ENCODE data around the gene PAQR4.

PAQR4 gene

DNA sequence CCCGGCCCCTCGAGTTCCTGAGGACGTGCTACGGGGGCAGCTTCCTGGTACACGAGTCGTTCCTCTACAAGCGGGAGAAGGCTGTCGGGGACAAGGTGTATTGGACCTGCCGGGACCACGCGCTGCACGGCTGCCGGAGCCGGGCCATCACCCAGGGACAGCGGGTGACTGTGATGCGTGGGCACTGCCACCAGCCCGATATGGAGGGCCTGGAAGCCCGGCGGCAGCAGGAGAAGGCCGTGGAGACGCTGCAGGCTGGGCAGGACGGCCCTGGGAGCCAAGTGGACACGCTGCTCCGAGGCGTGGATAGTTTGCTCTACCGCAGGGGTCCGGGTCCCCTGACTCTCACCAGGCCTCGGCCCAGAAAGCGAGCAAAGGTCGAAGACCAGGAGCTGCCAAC lies 36.0 kb upstream of the PAQR4 start:
- in situ Hi-C loops (cut with MboI; ENCODE audit: low sequenced_read_pairs, unreplicated experiment): no loop called here
- TF ChIP-seq, protein P1, sequence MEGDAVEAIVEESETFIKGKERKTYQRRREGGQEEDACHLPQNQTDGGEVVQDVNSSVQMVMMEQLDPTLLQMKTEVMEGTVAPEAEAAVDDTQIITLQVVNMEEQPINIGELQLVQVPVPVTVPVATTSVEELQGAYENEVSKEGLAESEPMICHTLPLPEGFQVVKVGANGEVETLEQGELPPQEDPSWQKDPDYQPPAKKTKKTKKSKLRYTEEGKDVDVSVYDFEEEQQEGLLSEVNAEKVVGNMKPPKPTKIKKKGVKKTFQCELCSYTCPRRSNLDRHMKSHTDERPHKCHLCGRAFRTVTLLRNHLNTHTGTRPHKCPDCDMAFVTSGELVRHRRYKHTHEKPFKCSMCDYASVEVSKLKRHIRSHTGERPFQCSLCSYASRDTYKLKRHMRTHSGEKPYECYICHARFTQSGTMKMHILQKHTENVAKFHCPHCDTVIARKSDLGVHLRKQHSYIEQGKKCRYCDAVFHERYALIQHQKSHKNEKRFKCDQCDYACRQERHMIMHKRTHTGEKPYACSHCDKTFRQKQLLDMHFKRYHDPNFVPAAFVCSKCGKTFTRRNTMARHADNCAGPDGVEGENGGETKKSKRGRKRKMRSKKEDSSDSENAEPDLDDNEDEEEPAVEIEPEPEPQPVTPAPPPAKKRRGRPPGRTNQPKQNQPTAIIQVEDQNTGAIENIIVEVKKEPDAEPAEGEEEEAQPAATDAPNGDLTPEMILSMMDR (IDR thresholded peaks at IDR 0.05; ENCODE audit: borderline replicate concordance, control extremely low read depth, extremely low read depth, insufficient read depth, missing control alignments): no peak
- no peak for DNase-seq (ENCODE audit: low spot score)

DNA sequence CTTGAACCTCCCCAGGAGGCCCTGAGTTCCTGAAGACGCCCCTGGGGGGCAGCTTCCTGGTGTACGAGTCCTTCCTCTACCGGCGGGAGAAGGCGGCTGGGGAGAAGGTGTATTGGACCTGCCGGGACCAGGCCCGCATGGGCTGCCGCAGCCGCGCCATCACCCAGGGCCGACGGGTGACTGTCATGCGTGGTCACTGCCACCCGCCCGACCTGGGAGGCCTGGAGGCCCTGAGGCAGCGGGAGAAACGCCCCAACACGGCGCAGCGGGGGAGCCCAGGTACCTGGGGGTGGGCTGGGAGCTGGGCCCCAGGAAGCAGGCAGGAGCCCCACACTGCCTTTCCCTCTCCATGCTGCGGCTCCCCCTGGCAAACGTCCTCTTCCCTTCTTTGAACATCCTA lies 35.4 kb upstream of the PAQR4 start:
- in situ Hi-C loops (cut with MboI; ENCODE audit: low sequenced_read_pairs, unreplicated experiment): no loop called here
- no peak for DNase-seq (ENCODE audit: low spot score)
- TF ChIP-seq, protein P1 (IDR thresholded peaks at IDR 0.05; ENCODE audit: borderline replicate concordance, control extremely low read depth, extremely low read depth, insufficient read depth, missing control alignments): no peak

DNA sequence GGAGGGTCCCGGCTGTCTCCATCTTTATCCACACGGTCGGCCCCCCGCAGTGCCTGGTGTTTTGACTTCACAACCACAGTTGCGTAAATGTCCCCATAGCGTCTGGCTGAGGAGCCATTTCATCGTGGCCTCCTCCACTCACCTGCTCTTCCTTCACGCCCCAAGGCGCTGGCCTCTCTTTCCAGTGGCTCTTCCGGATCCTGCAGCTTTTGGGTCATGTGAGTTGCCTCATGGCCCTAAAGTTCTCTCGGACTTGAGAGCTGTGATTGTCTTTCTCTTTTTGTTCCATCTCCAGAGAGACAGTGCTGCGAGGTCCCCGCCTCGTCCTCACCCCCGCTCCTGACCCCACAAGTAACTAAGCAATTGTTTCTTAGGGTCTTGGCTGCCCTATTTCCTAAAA lies 34.7 kb upstream of the PAQR4 start:
- no peak for DNase-seq (ENCODE audit: low spot score)
- in situ Hi-C loops (cut with MboI; ENCODE audit: low sequenced_read_pairs, unreplicated experiment): no loop called here
- TF ChIP-seq, protein P1 (IDR thresholded peaks at IDR 0.05; ENCODE audit: borderline replicate concordance, control extremely low read depth, extremely low read depth, insufficient read depth, missing control alignments): no peak

DNA sequence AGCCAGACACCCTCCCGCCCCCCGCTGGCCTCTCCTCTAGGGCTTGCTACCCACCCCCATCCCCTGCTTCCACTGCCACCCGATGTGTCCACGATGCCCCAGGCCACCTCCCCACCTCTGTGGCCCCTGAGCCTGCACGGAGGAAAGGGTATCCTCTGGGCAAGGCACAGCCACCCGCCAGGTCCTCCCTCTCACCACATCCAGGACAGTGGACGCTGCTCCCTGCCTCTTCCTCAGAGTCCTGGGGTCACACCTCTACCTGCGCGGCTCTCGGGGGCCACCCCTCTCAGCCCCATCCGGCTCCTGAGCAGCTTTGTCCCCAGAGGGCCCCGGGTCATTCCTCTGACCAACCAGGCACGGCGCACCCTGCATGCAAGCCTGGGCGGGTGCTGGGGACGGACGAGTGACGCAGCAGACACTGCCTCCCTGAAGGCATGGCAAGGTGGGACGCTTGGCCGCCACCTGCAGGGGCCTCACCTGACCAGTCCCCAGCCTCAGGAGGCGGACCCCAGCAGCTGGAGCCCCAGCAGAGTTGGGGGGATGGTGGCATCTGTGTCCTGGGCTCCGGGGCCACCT lies 32.6 kb upstream of the PAQR4 start:
- no peak for DNase-seq (ENCODE audit: low spot score)
- TF ChIP-seq, protein P1 (IDR thresholded peaks at IDR 0.05; ENCODE audit: borderline replicate concordance, control extremely low read depth, extremely low read depth, insufficient read depth, missing control alignments): no peak

DNA sequence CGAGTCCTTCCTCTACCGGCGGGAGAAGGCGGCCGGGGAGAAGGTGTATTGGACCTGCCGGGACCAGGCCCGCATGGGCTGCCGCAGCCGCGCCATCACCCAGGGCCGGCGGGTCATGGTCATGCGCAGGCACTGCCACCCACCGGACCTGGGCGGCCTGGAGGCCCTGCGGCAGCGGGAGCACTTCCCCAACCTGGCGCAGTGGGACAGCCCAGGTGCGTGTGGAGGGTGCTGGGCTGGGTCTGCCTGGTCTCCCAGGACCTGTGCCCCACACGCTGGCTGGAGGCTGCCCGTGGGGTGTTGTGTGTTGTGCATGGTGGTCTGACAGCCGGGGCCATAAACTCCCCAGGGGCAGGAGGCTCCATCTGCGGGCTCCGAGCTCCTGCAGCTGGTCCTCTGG lies 32.0 kb upstream of the PAQR4 start:
- TF ChIP-seq, protein P1 (IDR thresholded peaks at IDR 0.05; ENCODE audit: borderline replicate concordance, control extremely low read depth, extremely low read depth, insufficient read depth, missing control alignments): no peak
- DNase-seq (ENCODE audit: low spot score): no peak
- in situ Hi-C loops (cut with MboI; ENCODE audit: low sequenced_read_pairs, unreplicated experiment): no loop called here

More for the DNA sequence above, 32.6 kb upstream of the PAQR4 start:
- in situ Hi-C loops (cut with MboI; ENCODE audit: low sequenced_read_pairs, unreplicated experiment): no loop called here

DNA sequence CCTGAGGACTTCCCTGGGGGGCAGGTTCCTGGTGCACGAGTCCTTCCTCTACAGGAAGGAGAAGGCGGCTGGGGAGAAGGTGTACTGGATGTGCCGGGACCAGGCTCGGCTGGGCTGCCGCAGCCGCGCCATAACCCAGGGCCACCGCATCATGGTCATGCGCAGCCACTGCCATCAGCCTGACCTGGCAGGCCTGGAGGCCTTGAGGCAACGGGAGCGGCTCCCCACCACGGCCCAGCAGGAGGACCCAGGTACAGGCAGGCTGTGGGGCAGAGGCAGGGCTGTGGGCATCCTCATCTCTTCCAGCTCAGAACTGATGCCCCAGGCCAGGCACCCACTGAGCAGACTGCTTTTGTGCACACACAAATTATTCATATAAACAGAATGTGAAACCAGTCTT lies 30.9 kb upstream of the PAQR4 start:
- no peak for DNase-seq (ENCODE audit: low spot score)
- TF ChIP-seq, protein P1 (IDR thresholded peaks at IDR 0.05; ENCODE audit: borderline replicate concordance, control extremely low read depth, extremely low read depth, insufficient read depth, missing control alignments): no peak
- in situ Hi-C loops (cut with MboI; ENCODE audit: low sequenced_read_pairs, unreplicated experiment): no loop called here
